Breast epithelium (tissue), 3 donors: ENCODE results near the gene C14orf180.

Experiments used
- POLR2AphosphoS5 ChIP-seq, 3 donors: sonication (generic); formaldehyde crosslinking; IDR thresholded peaks; one replicate each; pipeline ENCODE4 v1.6.1; 2017; ENCODE audit warnings: antibody characterized with exemption in 3 of 3
- TF ChIP-seq, protein P1 (sequence below), 3 donors: fragments of 450-650 bp; IDR thresholded peaks; one replicate each; pipeline ENCODE4 v1.5.1; 2016 to 2017; ENCODE audit warnings: antibody characterized with exemption in 3 of 3, mild to moderate bottlenecking in 3 of 3, moderate library complexity in 3 of 3

DNA sequence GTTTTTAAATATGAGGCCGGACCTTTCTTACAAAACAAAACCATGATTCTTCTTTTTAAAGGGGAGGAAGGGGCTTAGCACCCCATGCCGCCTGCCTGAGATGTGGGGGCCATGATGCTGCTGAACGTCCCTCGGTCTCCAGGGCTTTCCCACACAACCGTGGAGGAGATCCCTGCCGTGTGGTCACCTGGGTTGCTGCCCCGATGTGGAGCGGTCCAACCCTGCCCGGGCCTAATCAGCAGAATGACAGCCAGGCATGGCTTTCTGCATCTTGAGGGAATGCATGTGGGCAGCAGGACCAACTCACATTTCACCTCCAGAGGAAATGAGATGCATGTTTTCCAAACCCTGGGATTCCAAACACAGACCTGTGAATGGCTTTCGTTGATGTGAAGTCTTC, 48.9 kb upstream of the C14orf180 start:
- TF ChIP-seq, protein P1, sequence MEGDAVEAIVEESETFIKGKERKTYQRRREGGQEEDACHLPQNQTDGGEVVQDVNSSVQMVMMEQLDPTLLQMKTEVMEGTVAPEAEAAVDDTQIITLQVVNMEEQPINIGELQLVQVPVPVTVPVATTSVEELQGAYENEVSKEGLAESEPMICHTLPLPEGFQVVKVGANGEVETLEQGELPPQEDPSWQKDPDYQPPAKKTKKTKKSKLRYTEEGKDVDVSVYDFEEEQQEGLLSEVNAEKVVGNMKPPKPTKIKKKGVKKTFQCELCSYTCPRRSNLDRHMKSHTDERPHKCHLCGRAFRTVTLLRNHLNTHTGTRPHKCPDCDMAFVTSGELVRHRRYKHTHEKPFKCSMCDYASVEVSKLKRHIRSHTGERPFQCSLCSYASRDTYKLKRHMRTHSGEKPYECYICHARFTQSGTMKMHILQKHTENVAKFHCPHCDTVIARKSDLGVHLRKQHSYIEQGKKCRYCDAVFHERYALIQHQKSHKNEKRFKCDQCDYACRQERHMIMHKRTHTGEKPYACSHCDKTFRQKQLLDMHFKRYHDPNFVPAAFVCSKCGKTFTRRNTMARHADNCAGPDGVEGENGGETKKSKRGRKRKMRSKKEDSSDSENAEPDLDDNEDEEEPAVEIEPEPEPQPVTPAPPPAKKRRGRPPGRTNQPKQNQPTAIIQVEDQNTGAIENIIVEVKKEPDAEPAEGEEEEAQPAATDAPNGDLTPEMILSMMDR (IDR thresholded peaks at IDR 0.05) = no peak
- no peak for TF ChIP-seq POLR2AphosphoS5 (IDR thresholded peaks at IDR 0.05)
